Neural cell (in vitro differentiated cells): Measurements from ENCODE around the gene LRP1-AS. TPM values are rescaled to one million over a fixed set of nuclear protein-coding genes. Genes with fewer than 3 reads are reported as not detected.

Experiments used
- H2AFZ ChIP-seq: fragments of 200-600, 300-800 bp; sonication (generic), shearing (Covaris generic); 2 replicates; pipeline ENCODE4 v1.6.0; 2014; ENCODE audit warnings: low read depth, mild to moderate bottlenecking, antibody characterized with exemption, low read length, moderate library complexity
- H3F3A ChIP-seq: fragments of 200-600 bp; shearing (Covaris generic); 2 replicates; pipeline ENCODE4 v1.6.1; 2016; ENCODE audit warnings: mild to moderate bottlenecking, moderate library complexity, mixed read lengths, antibody characterized with exemption, low read length; ENCODE audit not compliant: insufficient read depth, poor library complexity, severe bottlenecking
- H3K27ac ChIP-seq: fragments of 200-600, 300-800 bp; sonication (generic), shearing (Covaris generic); 2 replicates; pipeline ENCODE4 v1.5.1; 2014; ENCODE audit warnings: mild to moderate bottlenecking, low read length, moderate library complexity
- H3K27me3 ChIP-seq: fragments of 300-800, 200-600 bp; sonication (generic), shearing (Covaris generic); 2 replicates; pipeline ENCODE4 v1.6.0; 2014; ENCODE audit warnings: mild to moderate bottlenecking, low read depth, low read length, moderate library complexity; ENCODE audit not compliant: insufficient read depth
- H3K36me3 ChIP-seq: fragments of 300-800, 200-600 bp; sonication (generic), shearing (Covaris generic); 2 replicates; pipeline ENCODE4 v1.5.1; 2014; ENCODE audit warnings: mild to moderate bottlenecking, antibody characterized with exemption, low read length, moderate library complexity; ENCODE audit not compliant: insufficient read depth
- H3K4me2 ChIP-seq: fragments of 300-800, 200-600 bp; sonication (generic), shearing (Covaris generic); 2 replicates; pipeline ENCODE4 v1.6.0; 2014; ENCODE audit warnings: mild to moderate bottlenecking, low read length
- H3K4me3 ChIP-seq: fragments of 300-800, 200-600 bp; sonication (generic), shearing (Covaris generic); 2 replicates; pipeline ENCODE4 v1.5.1; 2014; ENCODE audit warnings: mild to moderate bottlenecking, low read length, moderate library complexity
- H3K79me2 ChIP-seq: fragments of 200-600 bp; shearing (Covaris generic); replicated peaks from 2 replicates; pipeline ENCODE4 v1.6.0; 2014; ENCODE audit warnings: mild to moderate bottlenecking, low read length, moderate library complexity; ENCODE audit not compliant: insufficient read depth
- H3K9ac ChIP-seq: fragments of 300-800, 200-600 bp; sonication (generic), shearing (Covaris generic); 2 replicates; pipeline ENCODE4 v1.6.1; 2016; ENCODE audit warnings: mild to moderate bottlenecking, low read length, mixed read lengths
- H3K9me2 ChIP-seq: fragments of 200-600 bp; shearing (Covaris generic); 2 replicates; pipeline ENCODE4 v1.6.1; 2016; ENCODE audit warnings: mild to moderate bottlenecking, low read length, mixed read lengths; ENCODE audit not compliant: insufficient read depth
- H3K9me3 ChIP-seq: fragments of 200-600, 300-800 bp; sonication (generic), shearing (Covaris generic); 2 replicates; pipeline ENCODE4 v1.6.1; 2016; ENCODE audit warnings: mild to moderate bottlenecking, mixed run types, low read length, moderate library complexity, mixed read lengths
- H4K20me1 ChIP-seq: fragments of 200-600 bp; shearing (Covaris generic); 2 replicates; pipeline ENCODE4 v1.6.1; 2016; ENCODE audit warnings: mild to moderate bottlenecking, mixed run types; ENCODE audit not compliant: insufficient read depth
- CTCF ChIP-seq: fragments of 450-650 bp; IDR thresholded peaks from 2 replicates; pipeline ENCODE4 v1.5.1; 2014; ENCODE audit warnings: antibody characterized with exemption, mild to moderate bottlenecking, moderate library complexity; ENCODE audit not compliant: poor library complexity, severe bottlenecking
- EP300 ChIP-seq: fragments of 450-650 bp; conservative IDR thresholded peaks from 2 replicates; pipeline ENCODE4 v1.6.1; 2014; ENCODE audit warnings: antibody characterized with exemption, mild to moderate bottlenecking, moderate library complexity; ENCODE audit not compliant: poor library complexity, severe bottlenecking
- EZH2 ChIP-seq: fragments of 200-600, 300-800 bp; shearing (Covaris generic), sonication (generic); IDR thresholded peaks from 2 replicates; pipeline ENCODE4 v1.6.1; 2014; ENCODE audit warnings: antibody characterized with exemption, low read length, borderline replicate concordance, mild to moderate bottlenecking; ENCODE audit not compliant: insufficient read depth, poor library complexity, severe bottlenecking
- MXI1 ChIP-seq: fragments of 450-650 bp; conservative IDR thresholded peaks from 2 replicates; pipeline ENCODE4 v1.6.1; 2014; ENCODE audit warnings: antibody characterized with exemption, mild to moderate bottlenecking; ENCODE audit not compliant: poor library complexity, severe bottlenecking
- POLR2AphosphoS5 ChIP-seq: IDR thresholded peaks from 2 replicates; pipeline ENCODE4 v1.6.1; 2012
- RAD21 ChIP-seq: fragments of 450-650 bp; conservative IDR thresholded peaks from 2 replicates; pipeline ENCODE4 v1.6.1; 2014; ENCODE audit warnings: antibody characterized with exemption, mild to moderate bottlenecking, moderate library complexity
- REST ChIP-seq: IDR thresholded peaks from 2 replicates; pipeline ENCODE4 v1.6.1; 2012; ENCODE audit warnings: borderline replicate concordance
- SMC3 ChIP-seq: fragments of 450-650 bp; conservative IDR thresholded peaks from 2 replicates; pipeline ENCODE4 v1.6.1; 2014; ENCODE audit warnings: antibody characterized with exemption, mild to moderate bottlenecking, moderate library complexity; ENCODE audit not compliant: poor library complexity
- TAF1 ChIP-seq: IDR thresholded peaks from 2 replicates; pipeline ENCODE4 v1.6.1; 2012; ENCODE audit warnings: low read depth
- polyA plus RNA-seq: library from polyadenylated mRNA; depleted of rRNA; stranded (reverse); fragments of >200 nt; gene quantifications from 2 replicates; pipeline ENCODE4 v1.2.3, GENCODE V29; 2014

The LRP1-AS gene
- polyA plus RNA-seq, 1 donor from 2014 or later: not detected

GRCh38 chr12:57195186-57195585, 47.8 kb upstream of the LRP1-AS start:
- Histone ChIP-seq H3K79me2 (no peaks in the 10 kb centered on the region), H3K9me2 (no peaks in the 10 kb centered on the region), H3K27me3 (no peaks in the 10 kb centered on the region), H2AFZ (no peak overlapping the region), H3K36me3 (peaks cover 19% of the 10 kb centered on the region), H3K27ac (no peak overlapping the region), H4K20me1 (no peaks in the 10 kb centered on the region), H3K9me3 (no peaks in the 10 kb centered on the region), H3F3A (no peaks in the 10 kb centered on the region), H3K4me3 (no peak overlapping the region), H3K9ac (no peak overlapping the region), H3K4me2 (no peak overlapping the region)
- TF ChIP-seq CTCF (no peak), SMC3 (no peak), EZH2 (no peak)

GRCh38 chr12:57194253-57194652, 46.8 kb upstream of the LRP1-AS start:
- H3K9ac ChIP-seq: no peak overlapping the region
- H3K9me2 ChIP-seq: no peaks in the 10 kb centered on the region
- no peak overlapping the region for H2AFZ ChIP-seq
- TF ChIP-seq TAF1 (no peak), EP300 (no peak), POLR2AphosphoS5 (no peak), RAD21 (no peak)
- H3K4me3 ChIP-seq: no peak overlapping the region
- no peak overlapping the region for H3K27ac ChIP-seq
- H4K20me1 ChIP-seq: no peaks in the 10 kb centered on the region
- no peaks in the 10 kb centered on the region for H3K9me3 ChIP-seq
- no peaks in the 10 kb centered on the region for H3K27me3 ChIP-seq
- no peaks in the 10 kb centered on the region for H3K79me2 ChIP-seq
- no peak overlapping the region for H3K4me2 ChIP-seq
- no peaks in the 10 kb centered on the region for H3F3A ChIP-seq
- H3K36me3 ChIP-seq: peaks cover 16% of the 10 kb centered on the region

- H3F3A ChIP-seq: no peaks in the 10 kb centered on the region
- H3K27ac ChIP-seq: no peak overlapping the region
- no peaks in the 10 kb centered on the region for H3K79me2 ChIP-seq
- no peaks in the 10 kb centered on the region for H4K20me1 ChIP-seq
- no peaks in the 10 kb centered on the region for H3K9me2 ChIP-seq
- no peaks in the 10 kb centered on the region for H3K27me3 ChIP-seq
- no peak overlapping the region for H3K4me2 ChIP-seq
- H3K9me3 ChIP-seq: no peaks in the 10 kb centered on the region
- H3K36me3 ChIP-seq: peaks cover 11% of the 10 kb centered on the region
- H3K9ac ChIP-seq: no peak overlapping the region
- no peak for TF ChIP-seq EZH2
- no peak for TF ChIP-seq EP300
- no peak for TF ChIP-seq POLR2AphosphoS5
- TF ChIP-seq REST: no peak
- TF ChIP-seq TAF1: no peak
- TF ChIP-seq MXI1: no peak
- no peak for TF ChIP-seq CTCF
- no peak for TF ChIP-seq SMC3
- TF ChIP-seq RAD21: no peak
- no peak overlapping the region for H2AFZ ChIP-seq
- H3K4me3 ChIP-seq: no peak overlapping the region
These were observed 46.4 kb upstream of the LRP1-AS start for GRCh38 chr12:57193706-57194245.
